Testis (tissue), 2 donors: ENCODE measurements around the gene HIPK2.

Source experiments
- POLR2A ChIP-seq: fragments of 450-650 bp; IDR thresholded peaks from one replicate; pipeline ENCODE4 v1.6.1; 2017; ENCODE audit warnings: antibody characterized with exemption, mild to moderate bottlenecking, moderate library complexity
- TF ChIP-seq, protein P1 (sequence below), 3 experiments: fragments of 450-650 bp in 2 of 3; fragments of 200-600 bp in 1 of 3; sonication (generic) in 1 of 3; IDR thresholded peaks; one replicate each; pipeline ENCODE4 v1.5.1; 2016 to 2019; ENCODE audit warnings: antibody characterized with exemption in 3 of 3, mild to moderate bottlenecking in 2 of 3, moderate library complexity in 1 of 3

DNA sequence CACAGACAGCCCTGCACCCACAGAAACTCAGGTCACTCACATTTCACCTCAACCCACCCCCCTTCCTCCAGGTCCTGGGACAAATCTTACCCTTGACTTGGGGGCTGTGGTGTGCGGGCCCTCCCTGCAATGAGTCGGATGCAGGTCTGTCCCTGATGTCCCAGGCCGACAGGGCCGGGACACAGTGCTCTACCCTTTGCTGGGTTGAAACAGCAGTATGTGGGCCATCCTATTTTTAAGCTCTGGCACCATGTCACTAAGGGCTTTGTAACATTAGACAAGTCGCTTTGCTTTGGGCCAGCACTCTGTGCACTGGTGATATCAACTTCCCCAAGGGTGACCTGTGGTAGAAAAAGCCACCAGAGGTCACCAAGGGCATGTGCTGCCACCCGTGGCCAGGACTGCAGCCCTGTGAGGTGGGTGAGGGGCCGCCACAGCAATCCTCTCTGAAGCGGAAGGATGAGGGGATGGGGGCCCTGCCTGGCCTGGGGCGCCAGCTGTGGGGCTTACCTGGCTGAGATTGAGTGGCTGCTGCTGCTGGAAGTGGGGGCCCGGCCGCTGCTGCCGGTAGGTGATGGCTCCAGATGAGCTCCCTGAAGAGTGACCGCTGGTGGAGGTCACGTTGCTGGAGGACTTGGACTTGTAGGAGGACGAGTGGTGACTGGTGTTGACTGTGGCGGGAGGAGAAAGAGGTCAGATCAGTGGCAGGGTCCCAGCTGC lies 203.0 kb downstream of the HIPK2 start:
- TF ChIP-seq, protein P1, sequence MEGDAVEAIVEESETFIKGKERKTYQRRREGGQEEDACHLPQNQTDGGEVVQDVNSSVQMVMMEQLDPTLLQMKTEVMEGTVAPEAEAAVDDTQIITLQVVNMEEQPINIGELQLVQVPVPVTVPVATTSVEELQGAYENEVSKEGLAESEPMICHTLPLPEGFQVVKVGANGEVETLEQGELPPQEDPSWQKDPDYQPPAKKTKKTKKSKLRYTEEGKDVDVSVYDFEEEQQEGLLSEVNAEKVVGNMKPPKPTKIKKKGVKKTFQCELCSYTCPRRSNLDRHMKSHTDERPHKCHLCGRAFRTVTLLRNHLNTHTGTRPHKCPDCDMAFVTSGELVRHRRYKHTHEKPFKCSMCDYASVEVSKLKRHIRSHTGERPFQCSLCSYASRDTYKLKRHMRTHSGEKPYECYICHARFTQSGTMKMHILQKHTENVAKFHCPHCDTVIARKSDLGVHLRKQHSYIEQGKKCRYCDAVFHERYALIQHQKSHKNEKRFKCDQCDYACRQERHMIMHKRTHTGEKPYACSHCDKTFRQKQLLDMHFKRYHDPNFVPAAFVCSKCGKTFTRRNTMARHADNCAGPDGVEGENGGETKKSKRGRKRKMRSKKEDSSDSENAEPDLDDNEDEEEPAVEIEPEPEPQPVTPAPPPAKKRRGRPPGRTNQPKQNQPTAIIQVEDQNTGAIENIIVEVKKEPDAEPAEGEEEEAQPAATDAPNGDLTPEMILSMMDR (IDR thresholded peaks at IDR 0.05) = no peak
- TF ChIP-seq POLR2A = no peak
